IPS DF 19.7 (cell line): ENCODE results near the gene CBFA2T3.

Experiments
- DNase-seq: peaks from one replicate; pipeline ENCODE4 v3.0.0-alpha.2; 2013; ENCODE audit warnings: low read depth, low spot score

The CBFA2T3 gene

DNA sequence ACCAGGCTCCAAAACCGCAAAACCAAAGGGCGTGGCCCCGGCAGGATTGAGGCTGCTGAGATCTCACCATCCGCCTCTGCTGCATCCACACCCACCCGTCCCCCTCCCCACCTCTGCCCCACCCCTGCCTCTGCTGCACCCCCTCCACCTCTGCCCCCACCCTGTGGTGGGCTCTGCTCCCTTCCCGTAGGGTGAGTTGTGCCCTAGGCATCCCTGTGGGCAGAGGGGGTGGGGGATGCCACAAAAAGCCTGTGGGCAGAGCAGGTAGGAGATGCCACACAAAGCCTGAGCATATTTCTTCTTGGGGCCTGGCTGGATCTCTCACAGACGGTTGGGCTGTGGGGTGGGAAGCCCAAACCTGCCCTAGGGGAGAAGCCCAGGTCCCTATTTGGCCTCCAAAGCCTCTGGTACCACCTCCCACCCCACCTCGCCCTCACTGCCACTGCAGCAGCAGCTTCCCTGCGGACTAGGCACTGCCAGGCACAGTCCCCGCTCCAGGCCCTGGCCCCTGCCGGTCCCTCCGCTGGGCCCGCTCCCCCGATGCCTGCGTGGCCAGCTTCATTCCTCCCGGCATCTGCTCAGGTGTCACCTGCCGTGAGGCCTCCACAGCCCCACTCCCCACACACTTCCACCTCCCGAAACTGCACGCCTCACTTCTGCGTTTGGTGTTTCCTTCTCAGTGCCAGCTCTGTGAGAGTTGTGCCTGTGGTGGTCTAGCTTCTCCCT is 99.3 kb downstream of the CBFA2T3 start:
- no peak for DNase-seq

DNA sequence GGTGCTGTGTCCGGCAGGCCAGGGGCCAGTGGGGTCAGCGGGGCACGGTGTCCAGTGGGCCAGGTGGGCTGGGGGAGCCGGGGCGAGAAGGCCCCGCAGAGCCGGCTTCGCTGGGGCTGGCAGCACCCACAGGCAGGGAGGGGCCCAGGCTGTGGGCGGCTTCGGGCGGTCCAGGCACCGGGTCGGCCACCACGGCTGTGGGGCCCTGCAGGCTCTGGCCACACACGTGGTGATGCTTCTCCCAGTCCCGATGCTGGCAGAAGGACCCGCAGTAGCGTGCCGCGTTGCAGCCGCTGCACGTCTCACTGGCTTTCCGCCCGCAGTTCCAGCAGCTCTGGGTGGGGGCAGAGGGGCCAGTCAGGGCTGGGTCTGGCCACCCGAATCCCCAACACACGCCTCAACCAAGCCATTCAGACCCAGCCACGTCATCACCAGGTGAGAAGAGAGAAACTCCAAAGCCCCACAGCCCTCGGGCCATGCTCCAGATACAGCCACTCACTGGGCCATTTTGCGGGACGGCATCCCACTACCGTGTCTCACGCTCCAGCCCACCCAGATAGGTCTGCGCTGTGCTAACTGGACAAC is 100.0 kb downstream of the CBFA2T3 start:
- no peak for DNase-seq

DNA sequence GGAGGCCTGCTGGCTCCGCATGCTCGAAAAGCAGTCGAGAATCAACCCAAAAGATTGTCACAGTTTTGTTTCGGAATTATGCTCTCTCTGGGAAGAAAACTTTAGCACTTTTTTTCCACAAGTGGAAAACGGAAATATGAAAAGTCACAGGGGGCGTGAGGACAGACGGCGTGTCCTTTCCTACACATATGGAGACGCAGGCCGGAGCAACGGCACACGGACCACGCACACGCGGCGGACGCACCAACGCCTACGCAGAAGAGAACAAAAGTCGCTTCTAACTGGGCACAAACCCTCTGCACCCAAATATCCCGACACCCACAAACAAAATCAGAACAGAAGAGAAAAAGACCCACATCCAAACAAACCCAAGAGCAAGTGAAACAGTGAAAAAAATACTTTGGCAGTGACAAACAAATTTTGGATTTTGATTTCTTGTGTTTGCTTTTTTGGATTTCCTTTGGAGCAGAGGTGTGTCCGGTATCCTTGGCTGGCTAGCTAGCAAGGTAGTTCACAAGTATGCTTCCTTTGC is 101.2 kb downstream of the CBFA2T3 start:
- no peak for DNase-seq

DNA sequence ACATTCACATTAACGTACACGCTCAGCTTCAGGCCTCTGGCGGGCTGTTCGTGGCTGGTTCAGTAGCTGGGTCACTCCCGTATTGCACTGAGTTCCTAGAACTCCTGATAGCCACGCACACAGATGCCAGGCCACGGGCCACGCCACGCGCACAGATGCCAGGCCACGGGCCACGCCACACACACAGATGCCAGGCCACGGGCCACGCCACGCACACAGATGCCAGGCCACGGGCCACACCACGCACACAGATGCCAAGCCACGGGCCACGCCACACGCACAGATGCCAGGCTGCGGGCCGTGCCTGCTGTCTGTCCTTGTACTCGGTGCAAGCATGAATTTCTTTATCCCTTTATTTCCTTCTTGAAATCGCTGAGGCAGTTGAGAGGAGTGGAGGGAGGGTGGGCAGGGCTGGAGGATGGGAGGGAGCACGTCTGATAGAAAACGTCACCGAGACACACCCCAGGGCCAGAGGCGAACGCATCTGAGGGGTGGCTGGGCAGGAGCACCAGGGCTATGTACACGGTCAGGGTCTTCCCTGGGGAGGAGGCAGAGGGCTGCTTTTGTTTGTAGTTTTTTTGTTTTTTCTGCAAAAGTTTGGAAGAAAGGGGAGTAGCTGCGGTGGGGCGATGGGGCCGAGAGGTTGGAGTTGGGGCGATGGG is 101.9 kb downstream of the CBFA2T3 start:
- DNase-seq = no peak

DNA sequence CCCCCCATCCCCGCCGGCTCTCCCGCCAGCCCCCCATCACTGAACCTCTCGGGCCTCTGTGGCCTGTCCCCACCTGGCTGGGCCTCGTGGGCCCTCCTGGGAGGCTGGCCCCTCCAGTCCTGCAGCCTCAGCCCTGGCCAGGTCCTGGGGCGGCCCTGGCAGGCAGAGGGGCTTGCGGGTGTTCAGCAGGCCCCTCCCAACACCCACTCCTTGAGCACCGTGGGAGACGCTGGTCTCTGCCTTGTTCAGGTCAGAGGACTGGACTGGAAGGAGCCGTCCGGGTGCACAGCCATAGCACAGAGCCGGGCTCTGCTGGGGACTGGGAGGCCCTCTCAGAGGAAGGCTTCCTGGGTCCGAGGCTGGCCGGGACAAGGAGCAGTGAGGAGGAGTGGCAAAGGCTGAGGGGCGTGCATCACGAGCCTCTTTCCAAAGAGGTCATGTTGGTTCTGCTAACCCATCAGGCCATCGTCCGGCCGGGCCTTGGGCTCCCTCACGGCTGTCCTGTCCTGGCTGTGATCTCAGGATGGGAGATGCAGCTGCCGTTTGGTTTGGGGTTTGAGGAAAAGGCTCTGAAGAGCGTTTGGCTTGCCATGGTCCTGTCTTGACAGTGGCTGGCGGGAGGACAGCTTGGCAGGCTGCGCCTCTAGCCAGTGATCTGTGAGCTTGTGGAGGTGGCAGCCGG is 104.2 kb downstream of the CBFA2T3 start:
- DNase-seq = no peak

DNA sequence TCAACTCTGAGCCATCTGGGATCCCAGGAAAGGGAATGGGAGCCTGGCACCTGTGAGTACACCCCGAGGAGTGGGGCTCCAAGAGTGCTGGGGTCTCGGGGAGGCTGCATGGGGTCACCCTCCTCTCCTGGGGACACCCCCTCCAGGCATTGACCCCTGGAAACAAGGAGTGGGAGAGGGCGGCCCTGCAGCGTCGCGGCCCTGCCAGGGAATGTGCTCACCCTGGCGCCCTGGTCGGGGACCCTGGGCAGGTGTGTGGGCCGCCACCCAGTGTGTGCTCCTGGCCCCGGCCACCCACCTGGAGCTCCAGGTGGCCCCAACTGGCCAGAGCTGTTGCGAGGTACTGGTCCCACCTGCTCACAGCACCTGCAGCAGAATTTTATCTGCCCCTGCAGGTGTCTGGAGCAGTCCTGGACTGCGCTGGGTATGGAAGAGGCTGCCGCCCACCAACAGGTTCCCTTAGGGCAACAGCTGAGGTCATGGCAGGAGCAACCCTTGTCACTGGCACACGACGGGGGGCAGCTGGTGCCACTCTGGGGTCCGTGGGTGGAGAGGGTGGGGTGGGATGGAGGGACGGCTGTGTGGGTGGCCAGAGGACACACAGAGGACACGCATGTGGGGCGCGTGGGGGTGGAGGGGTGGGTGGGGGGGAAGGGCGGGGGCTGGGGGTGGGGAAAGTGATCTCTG is 105.1 kb downstream of the CBFA2T3 start:
- DNase-seq = no peak

DNA sequence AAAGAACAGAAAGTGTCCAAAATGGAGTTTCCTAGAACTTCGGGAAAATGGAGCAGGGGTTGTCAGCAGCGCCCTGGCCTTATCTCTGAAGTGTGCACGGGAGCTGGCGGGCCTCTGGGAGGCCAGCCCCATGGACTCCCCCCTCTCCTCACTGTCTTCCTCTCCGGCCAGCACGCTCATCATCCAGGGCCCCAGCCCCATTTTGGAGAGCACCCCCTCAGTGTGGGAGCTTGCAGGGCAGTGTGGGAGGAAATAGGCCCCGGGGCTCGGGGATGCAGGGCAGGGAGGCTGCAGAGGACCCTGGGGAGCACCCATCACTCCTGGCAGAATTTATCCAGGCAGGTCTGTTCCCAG is 105.7 kb downstream of the CBFA2T3 start:
- DNase-seq = no peak

DNA sequence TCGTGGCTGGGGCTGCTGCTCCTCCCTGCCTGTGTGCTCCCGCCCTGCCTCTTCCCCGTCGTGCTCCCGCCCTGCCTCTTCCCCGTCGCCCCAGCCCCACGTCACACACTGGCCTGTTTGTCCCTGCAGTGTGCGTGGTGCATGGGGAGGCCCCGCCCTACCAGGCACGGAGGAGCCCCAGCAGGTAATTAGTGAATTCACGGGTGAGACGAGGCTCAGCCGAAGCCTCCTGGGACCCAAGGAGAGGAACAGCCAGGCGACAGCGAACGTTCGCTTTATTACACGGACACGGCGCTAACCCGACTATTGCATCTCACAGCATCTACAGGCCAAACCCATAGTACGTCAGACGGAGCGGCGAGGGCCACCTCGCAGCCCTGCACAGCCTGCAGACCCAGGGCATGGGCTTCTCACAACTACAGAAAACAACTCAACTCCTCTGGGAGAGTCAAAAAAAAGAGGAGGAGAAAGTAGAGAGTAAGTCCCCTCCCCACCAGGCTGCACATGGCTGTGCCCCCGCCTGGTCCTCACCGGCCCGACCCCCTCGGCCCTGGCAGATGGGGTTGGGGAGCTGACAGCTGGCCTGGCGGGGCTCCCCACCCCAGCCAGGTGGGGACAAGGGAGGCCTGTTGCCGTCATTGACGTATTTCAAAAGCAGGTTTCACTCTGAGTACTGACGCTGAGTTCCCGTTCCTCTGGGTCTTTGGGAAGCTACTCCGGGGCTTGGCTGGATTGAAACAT is 106.2 kb downstream of the CBFA2T3 start:
- no peak for DNase-seq

DNA sequence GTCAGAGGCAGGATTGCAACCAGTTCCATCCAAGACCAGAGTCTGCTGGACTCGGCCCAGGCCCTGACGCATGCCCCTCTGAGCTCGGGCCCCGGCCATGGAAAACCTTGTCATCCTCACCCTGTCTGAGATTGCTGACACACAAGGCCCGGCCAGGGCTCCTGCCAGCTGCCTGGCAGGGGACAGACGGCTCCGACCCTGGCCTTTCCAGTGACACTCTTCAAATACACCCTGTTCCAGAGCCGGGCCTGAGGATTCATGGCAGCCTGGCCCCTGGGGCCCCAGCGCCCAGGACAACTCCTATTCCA is 107.4 kb downstream of the CBFA2T3 start:
- no peak for DNase-seq

DNA sequence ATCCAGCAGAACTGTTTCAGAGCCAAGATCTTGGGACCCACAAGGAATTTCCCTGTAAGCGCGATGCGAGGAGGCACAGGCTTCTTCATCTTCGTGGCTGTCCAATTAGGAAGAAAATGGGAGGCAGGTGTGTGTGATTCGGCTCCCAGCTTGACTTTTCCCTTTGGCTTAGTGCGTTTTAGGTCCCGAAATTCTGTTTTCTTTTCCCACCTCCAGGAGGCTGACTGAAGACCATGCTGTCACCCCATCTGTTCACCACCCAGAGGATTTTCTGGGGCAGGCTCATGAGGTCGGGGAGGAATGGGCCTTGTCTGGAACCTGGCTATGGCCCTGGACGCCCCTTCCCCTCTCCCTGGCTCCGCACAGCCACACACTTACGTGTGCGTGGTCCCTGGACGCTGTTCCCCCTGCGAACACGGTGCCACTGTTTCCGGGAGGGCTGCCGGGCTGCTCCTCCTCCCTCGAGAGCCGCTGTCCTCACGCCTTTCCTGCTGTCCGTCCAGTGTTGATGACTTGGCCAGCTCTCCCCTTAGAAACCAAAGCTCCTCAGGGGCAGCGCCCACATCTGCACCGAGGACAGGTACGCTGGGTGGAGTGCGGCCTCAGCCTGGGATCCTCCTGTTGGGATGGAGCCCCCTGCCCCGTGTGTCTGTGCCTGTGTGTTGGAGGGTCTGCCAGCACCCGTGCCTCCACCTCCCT is 107.9 kb downstream of the CBFA2T3 start:
- no peak for DNase-seq

DNA sequence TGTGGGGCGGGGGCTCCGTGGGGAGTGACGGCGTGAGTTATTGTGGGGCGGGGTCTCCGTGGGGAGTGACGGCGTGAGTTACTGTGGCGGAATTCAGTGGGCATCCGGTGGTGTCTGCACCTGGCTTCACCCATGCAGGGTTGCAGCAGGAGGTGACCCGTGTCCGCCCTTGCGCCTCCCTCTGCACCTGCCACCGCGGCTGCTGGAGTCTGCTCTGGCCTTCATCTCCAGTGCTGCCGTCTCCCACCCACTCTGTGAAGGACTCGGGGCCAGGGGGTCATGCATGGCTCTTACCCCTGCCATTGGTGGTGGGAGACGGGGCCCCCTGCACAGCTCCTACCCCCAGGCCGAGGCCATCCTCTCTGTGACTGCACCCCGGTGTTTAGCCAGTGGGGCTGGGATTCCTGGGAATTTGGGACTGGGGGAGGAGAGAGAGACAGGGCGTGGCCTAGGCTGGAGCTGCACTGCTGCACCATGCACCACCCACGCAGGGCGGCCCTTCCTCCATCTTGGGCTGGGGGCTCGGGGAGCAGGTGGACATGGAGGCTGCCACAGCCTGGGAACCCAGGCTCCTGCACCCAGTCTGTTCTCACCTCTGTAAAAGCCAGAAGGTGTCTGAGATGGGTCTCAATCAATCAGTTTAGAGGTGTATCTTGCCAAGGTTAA is 109.3 kb downstream of the CBFA2T3 start:
- no peak for DNase-seq

DNA sequence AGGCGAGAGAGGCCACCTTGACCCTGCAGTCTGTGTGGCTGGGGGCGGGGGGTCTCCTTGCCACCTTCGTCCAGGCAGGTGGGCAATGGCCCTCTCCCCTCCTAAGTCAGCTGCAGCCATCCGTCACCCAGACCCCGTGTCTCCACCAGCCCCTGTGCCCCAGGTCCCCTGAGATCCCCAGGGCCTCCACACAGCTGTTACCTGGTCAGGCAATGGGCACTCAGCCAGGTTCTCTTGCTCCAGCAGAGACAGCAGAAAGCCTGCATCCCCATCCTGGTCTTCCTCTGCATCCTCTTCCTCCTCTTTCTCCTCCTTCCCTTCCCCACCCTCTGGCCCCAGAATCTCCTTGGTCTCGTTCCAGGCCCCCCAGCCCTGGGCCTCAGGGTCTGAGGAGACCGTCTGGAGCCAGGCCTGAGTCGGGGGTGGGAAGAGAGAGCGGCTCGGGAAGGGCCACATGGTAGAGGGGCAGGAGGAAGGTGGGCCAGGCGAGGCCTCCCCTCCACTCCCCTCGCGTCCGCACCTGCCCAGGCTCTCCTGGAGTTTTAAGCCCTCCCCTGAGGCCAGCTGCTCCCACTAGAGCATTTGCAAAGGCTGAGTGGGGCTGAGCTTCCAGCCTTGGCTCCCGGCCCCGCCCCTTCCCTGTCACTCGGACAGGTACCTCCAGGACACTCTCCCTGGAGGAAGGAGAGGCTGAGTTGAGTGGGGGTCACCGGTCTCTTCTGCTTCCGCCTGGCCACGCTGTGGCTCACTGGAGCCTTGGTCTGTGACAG is 110.7 kb downstream of the CBFA2T3 start, which contains the start of gene PABPN1L:
TSS of gene PABPN1L (minus strand) at position 510 of the 770 bp plus-strand sequence. CDS start at position 456, 54 bp downstream.
- no peak for DNase-seq

DNA sequence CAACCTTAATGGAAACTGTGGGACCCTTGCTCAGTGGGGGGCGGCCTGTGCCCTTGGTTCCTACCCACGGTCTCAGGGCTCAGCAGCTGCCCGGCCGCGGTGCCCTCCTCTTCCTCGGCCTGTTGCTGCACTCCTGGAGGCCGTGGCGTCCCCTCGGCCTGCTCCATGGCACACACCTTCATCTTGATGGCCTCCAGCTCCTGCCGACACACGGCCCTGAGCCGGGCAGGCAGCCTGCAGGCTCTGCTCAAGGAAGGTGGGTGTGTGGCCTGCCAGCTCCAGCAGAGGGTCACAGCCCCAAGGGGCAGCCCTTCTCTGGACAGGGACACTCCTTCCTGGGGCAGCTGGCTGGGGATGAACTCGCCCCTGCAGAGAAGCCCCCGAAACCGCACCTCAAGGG is 111.3 kb downstream of the CBFA2T3 start:
- DNase-seq = no peak

DNA sequence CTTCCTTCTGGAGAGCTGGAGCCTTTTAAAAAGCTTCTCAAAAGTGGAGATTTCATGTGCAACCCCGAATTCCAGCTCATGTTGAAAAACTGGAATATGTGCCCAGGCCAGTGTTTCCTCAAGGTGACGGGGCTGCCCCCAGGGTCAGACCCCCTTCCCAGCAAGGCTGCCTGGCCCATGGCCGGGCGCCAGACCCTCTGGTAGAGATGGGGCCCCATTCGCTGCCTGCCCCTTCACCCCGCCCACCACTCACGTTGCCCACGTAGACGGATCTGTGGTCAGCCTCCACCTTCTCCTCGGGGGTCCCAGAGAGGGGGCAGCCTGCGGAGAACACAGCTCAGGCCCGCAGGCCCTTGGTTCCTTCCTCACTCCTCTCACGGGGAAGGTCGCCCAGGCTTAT is 111.7 kb downstream of the CBFA2T3 start:
- DNase-seq = no peak

DNA sequence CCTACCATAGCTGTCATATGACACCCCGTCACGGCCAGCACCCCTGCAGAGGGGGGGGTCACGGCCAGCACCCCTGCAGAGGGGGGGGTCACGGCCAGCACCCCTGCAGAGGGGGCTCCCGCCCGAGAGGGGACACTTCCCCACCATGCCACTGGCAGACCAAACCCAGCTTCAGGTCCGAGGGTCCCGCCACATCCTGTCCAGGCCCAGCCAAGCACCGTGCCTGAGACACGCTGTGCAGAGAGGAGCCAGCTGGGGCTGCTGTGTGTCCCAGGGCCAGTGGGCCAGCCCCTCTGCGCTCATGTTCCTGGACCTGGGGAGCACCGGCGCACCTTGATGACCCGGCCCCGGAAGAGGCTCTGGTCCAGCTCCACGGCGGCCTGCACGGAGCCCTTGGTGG is 112.5 kb downstream of the CBFA2T3 start:
- DNase-seq = no peak

DNA sequence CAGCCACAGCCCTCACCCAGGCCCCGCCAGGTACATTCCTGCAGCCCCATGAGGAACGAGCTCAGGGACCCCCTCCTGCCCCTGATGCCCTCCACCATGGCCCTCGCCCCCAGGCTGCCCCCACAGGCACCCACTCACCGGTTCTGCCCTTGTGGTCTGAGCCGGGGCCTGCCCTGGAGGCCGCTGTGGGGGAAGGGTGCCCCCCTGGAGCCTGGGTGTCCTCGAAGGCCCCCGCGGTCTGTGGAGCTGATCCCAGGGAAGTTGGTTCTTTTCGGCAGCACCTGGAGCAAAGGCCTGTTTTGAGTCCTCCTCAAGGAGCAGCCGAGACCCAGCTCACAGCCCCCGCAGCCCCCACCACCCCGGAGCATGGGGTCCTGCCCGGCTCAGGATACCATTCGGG is 112.9 kb downstream of the CBFA2T3 start:
- no peak for DNase-seq

DNA sequence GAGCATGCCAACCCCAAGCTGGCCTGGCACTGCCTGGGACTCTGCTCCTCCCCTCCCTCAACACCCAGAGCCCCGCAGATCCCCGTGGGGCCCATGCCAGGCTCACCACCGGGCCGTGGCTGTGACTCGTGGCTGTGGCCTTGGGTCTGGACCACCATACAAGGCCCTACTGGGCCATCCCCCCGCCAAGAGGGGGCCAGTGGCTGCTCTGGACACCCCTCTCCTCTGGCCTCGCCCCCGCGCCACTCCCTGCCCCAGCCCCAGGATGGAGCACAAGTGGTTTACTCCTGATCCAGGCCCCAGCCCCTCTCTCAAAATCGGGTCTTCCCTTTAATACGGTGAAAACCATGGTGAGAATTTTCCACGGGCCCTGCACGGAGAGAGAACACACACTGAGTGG is 113.6 kb downstream of the CBFA2T3 start:
- no peak for DNase-seq

DNA sequence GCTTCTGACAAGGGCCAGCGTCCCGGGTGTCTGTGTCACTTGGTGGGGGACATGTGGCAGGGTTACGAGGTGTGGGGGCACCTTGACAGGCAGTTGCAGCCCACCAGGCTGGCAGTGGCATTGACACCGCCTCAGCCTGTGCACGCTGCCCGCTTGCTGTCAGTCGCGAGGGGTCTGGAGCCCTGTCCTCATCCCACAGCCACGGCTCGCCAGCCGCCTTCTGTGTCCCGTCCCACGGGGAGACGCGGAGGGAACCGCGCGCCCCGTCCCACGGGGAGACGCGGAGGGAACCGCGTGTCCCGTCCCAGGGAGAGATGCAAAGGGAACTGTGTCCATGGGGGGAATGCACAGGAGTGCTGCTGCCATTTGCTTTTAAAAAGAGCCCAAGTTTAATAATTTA is 114.0 kb downstream of the CBFA2T3 start:
- no peak for DNase-seq

DNA sequence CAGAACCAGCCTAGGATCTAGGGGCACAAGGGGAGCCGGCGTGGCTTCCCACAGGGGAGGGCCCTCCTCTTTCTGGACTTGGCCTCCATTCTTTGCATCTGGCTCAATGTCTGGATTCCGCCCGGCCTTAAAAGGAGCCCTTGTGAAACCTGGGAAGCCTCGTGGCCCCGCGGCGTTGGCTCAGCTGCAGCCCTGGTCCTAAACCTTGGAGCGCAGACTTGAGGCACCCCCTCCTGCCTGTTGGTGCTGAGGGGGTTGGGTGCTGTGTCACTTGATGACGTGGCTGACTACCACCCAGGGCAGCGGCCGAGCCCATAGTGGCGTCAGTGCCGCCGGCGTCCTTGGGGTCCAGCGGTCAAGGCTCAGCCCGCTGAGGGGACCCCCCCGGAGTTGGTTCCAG is 115.6 kb downstream of the CBFA2T3 start:
- no peak for DNase-seq
